Stimulated activated CD8-positive, alpha-beta memory T cell treated with anti-CD3 and anti-CD28 coated beads, Interleukin-4, amount 100 ng/mL, for 48 hours (primary cell): Measurements from ENCODE around the gene SENP8.
"Not testable (repeated sequence)": the region's sequence is repeated elsewhere in the genome, so short reads cannot be mapped to it uniquely, and the experiment has no call there.

ENCODE experiments used
- DNase-seq: peaks from one replicate; pipeline ENCODE4 v3.0.0-alpha.2; 2020

SENP8 gene

GRCh38 chr15:72118017-72118978, at the start of gene SENP8, which contains the start of gene MYO9A:
TSS of gene SENP8 (plus strand) at chr15:72118403. CDS start at chr15:72139624, 21,221 bp downstream.
TSS of gene MYO9A (minus strand) at chr15:72118150. CDS start at chr15:72046563, 71,587 bp downstream.
- DNase-seq = peak; percentile 100

GRCh38 chr15:72068856-72069255, 49.3 kb upstream of the SENP8 start:
- no peak for DNase-seq

DNA sequence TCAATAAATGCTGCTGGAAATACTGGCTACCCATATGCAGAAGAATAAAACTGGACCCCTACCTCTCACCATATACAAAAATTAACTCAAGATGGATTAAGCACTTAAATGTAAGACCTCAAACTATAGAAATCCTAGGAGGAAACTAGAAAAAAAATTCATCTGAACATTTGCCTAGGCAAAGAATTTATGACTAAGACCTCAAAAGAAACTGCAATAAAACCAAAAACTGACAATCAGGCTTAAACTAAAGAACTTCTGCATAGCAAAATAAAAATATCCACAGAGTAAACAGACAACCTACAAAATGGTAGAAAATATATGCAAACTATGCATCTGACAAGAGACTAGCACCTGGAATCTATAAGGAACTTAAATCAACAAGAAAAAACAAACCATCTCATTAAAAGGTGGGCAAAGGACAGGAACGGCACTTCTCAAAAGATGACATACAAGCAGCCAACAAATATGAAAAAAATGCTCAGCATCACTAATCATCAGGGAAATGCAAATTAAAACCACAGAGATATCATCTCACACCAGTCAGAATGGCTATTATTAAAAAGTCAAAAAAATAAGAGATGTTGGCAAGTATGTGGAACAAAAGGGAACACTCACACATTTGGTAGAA, 47.3 kb upstream of the SENP8 start:
- DNase-seq = no peak

DNA sequence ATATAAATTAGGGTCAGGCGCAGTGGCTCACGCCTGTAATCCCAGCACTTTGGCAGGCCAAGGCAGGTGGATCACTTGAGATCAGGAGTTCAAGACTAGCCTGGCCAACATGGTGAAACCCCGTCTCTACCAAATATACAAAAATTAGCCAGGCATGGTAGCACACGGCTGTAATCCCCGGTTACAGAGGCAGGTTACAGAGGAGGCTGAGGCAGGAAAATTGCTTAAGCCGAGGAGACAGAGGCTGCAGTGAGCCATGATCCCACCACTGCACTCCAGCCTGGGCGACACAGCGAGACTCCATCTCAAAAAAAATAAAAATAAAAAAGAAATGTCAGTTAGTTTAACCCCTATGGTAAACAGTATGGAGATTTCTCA, 46.8 kb upstream of the SENP8 start:
- DNase-seq = not testable (repeated sequence)

- DNase-seq = no peak
These were observed 43.7 kb upstream of the SENP8 start for GRCh38 chr15:72074335-72075060.

DNA sequence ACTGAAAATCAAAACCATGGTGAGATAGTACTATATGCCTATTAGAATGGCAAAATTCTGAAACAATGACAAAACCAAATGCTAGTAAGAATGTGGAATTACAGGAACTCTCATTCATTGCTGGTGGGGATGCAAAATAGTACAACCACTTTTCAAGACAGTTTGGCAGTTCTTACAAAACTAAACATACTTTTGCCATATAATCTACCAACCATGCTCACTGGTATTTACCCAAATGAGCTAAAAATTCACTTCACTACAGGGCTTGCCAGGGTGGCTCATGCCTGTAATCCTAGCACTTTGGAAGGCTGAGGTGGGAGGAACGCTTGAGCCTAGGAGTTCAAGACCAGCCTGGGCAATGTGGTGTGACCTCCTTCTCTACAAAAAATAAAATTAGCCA, 40.3 kb upstream of the SENP8 start:
- no peak for DNase-seq

- no peak for DNase-seq
These were observed 39.3 kb upstream of the SENP8 start for GRCh38 chr15:72078887-72079286.

GRCh38 chr15:72082176-72082575, 36.0 kb upstream of the SENP8 start:
- DNase-seq = no peak

GRCh38 chr15:72086010-72086697, 32.0 kb upstream of the SENP8 start:
- no peak for DNase-seq

DNA sequence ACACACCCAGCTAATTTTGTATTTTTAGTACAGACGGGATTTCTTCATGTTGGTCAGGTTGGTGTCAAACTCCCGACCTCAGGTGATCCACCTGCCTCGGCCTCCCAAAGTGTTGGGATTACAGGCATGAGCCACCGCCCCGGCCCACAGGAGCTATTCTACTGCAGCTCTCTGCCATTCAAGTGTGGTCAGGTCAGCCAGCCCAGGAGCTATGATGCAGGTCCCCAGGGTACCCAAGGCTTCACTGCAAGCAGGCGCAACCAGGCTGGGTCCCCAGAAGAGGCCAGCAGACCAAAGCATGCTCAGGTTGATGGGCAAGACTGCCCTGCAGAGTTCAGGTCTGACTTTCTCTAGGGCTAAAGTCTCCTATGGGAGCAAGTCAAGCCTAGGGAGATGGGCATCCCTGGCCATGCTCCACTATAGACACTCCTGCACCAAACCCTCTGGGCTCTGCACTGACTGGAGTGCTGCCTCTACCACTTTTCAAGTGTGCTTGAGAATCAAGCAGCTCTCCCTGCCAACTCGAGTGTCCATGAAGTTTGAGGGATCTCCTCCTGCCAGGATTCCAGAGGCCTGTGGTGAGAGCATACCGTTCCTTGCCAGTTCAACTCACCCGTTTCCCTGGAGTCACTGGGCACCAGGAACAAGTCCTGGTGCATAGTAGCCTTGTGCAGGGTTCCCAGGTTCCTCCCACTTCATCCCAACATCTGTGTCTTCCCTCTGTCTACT, 31.1 kb upstream of the SENP8 start:
- DNase-seq = no peak

GRCh38 chr15:72092006-72092405, 26.2 kb upstream of the SENP8 start:
- no peak for DNase-seq

DNA sequence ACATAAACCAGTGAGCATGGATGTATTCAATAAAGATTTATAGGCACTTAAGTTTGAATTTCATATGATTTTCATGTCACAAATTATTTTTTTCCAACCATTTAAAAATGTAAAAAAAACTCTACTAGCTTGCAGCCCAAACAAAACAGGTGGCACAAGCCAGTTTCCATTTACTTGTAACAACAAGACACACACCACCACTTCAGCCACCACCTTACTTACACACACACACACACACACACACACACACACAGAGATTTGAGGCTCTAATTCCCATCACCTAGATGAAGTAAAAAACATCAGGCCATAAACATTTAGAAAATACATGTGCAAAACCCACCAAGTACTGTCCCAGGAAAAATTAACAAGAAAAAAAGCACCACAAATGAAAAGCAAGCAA, 25.5 kb upstream of the SENP8 start:
- no peak for DNase-seq

- no peak for DNase-seq
These were observed 21.4 kb upstream of the SENP8 start for GRCh38 chr15:72096796-72097195.

DNA sequence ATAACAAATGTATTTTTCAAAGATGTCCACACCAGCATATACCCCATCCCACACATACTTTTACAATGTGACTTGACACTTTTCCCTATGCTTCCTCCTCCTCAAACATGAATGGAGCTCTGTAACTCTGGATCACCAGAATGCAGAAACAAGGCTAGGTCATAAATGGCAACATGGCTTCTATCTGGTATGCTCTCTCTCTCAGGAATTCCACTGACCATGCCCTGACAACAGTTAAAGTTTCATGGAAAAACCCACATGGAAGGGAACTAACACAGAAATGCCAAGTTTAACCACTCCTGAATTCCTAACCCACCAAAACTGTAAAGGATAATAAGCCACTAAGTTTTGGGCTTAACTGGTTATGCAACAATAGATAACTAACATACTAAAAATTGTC, 20.2 kb upstream of the SENP8 start:
- no peak for DNase-seq

- DNase-seq = no peak
These were observed 19.0 kb upstream of the SENP8 start for GRCh38 chr15:72099155-72099554.

DNA sequence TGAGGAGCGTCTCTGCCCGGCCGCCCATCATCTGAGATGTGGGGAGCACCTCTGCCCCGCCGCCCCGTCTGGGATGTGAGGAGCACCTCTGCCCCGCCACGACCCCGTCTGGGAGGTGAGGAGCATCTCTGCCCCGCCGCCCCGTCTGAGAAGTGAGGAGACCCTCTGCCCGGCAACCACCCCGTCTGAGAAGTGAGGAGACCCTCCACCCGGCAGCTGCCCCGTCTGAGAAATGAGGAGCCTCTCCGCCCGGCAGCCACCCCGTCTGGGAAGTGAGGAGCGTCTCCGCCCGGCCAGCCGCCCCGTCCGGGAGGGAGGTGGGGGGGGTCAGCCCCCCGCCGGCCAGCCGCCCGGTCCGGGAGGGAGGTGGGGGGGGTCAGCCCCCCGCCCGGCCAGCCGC, 17.7 kb upstream of the SENP8 start:
- not testable (repeated sequence) for DNase-seq

GRCh38 chr15:72105111-72105510, 13.1 kb upstream of the SENP8 start:
- DNase-seq = no peak

DNA sequence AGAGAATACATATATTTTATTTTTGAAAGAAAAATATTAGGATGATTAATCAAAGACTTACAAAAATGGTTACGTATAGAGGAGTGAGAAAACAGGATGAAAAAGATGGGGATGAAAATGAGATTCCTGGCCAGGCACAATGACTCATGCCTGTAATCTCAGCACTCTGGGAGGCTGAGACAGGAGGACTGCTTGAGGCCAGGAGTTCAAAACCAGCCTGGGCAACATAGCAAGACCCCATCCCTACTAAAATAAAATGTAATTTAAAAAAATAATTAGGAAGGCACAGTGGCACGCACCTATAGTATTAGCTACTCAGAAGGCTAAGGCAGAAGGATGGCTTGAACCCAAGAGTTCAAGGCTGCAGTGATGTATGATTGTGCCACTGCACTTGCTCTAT, 12.1 kb upstream of the SENP8 start:
- DNase-seq = no peak

DNA sequence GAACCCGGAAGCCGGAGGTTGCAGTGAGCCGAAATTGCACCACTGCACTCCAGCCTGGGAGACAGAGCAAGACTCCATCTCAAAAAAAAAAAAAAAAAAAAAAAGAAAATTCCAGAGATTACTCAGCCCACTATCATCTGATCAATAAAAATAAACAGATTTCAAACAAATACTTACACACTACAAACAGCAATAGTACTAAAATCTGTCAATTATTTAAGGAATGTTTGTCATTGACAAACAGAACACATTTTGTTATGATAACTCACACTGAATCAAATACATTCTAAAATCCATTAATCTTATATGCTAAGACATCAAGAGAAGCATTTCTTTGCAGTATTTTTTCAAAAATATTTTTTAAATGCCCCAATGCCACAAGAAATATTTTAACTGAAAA, 7.8 kb upstream of the SENP8 start:
- DNase-seq = no peak

- DNase-seq = no peak
These were observed 6.1 kb upstream of the SENP8 start for GRCh38 chr15:72112116-72112515.

- DNase-seq = no peak
These were observed 5.4 kb upstream of the SENP8 start for GRCh38 chr15:72112805-72113204.

DNA sequence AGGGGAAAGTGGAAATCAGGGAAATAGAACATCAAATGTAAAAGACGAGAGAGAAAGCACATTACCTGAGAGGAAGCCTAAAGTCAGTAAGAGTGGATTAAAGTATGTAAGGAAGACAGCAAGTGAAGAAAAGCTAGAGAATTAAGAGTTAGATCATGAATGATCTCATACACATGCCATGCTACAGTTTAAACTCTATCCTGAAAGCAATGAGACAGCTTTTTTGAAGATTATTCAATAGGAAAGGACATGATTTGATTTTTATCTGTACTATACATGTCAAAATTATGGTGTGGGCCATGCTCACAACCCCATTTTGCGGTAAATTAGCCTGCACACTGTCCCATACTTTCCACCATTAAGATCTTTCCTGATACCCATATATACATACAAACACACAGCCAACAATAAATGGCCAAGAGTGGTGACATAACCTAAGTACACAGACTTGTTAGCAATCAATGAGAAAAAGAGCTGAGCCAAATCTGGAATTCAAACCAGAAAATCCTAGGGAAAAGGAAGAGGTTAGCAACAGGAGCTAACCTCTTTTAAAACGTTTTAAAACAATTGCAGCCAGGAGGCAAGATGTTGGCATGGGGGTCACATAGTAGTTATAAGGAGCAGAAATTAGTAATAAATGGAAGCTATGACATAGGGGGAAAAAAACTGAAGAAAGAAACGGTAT, 4.7 kb upstream of the SENP8 start:
- DNase-seq = no peak
